MCF 10A (cell line): ENCODE data around the gene LMAN2. TPM values are rescaled to one million over a fixed set of nuclear protein-coding genes. Genes with fewer than 3 reads are reported as not detected.

Experiments
- BruUV-seq: library from RNA; stranded (reverse); fragments of 400-500 nt; replicated peaks from 2 replicates; lab custom pipeline; 2021; lab: Mats Ljungman, UMichigan
- CTCF ChIA-PET: fragments of 300-600 bp; sonication (Branson Sonifier 250); formaldehyde crosslinking; extraction: SDS; loops from one replicate; lab custom pipeline; 2021; ENCODE audit warnings: antibody characterized with exemption, inconsistent platforms; lab: Yijun Ruan, JAX
- POLR2A ChIA-PET: fragments of 300-600, 350-650 bp; sonication (Branson Sonifier 250); formaldehyde crosslinking; extraction: SDS; loops from one replicate; lab custom pipeline; 2020; ENCODE audit warnings: antibody characterized with exemption, inconsistent platforms; lab: Yijun Ruan, JAX
- DNase-seq: peaks from one replicate; pipeline ENCODE4 v3.0.0-alpha.2; 2018; ENCODE audit not compliant: unreplicated experiment
- H3K27ac Mint-ChIP-seq: one replicate; pipeline ENCODE4 v1.8.0; 2022; ENCODE audit warnings: mild to moderate bottlenecking, low read depth, mixed read lengths; ENCODE audit not compliant: unreplicated experiment
- H3K27me3 Mint-ChIP-seq: one replicate; pipeline ENCODE4 v1.8.0; 2022; ENCODE audit warnings: mixed read lengths; ENCODE audit not compliant: insufficient read depth, unreplicated experiment
- H3K36me3 Mint-ChIP-seq: one replicate; pipeline ENCODE4 v1.8.0; 2022; ENCODE audit warnings: mild to moderate bottlenecking, moderate library complexity, mixed read lengths; ENCODE audit not compliant: insufficient read depth, unreplicated experiment
- H3K4me1 Mint-ChIP-seq: one replicate; pipeline ENCODE4 v1.8.0; 2022; ENCODE audit warnings: mixed read lengths; ENCODE audit not compliant: insufficient read depth, unreplicated experiment
- H3K4me3 Mint-ChIP-seq: one replicate; pipeline ENCODE4 v1.8.0; 2022; ENCODE audit warnings: mild to moderate bottlenecking, moderate library complexity, mixed read lengths; ENCODE audit not compliant: unreplicated experiment
- H3K9me3 Mint-ChIP-seq: one replicate; pipeline ENCODE4 v1.8.0; 2022; ENCODE audit warnings: mixed read lengths; ENCODE audit not compliant: unreplicated experiment
- intact Hi-C: fragments of 100-400 bp; cut with micrococcal nuclease; formaldehyde crosslinking; loops from 2 replicates; pipeline ENCODE4 v1.14.1; 2022
- total RNA-seq: library from RNA; stranded (reverse); gene quantifications from 2 replicates; pipeline ENCODE4 v1.2.3, GENCODE V29; 2022
- TF ChIP-seq, protein P1 (sequence below): fragments of 200-600 bp; IDR thresholded peaks from one replicate; pipeline ENCODE4 v1.8.0; 2022; ENCODE audit warnings: antibody characterized with exemption, mild to moderate bottlenecking; ENCODE audit not compliant: unreplicated experiment

Gene LMAN2
- total RNA-seq, 1 experiment from 2014 or later = 221 TPM

GRCh38 chr5:177317959-177318377 lies 33.5 kb downstream of the LMAN2 start:
- ChIA-PET POLR2A (interaction anchor here (1.2 to 1.5 kb wide), 3 partner anchors 12 to 180 kb away, joined by 3 to 6 read pairs (median 3); partner anchors contain the start of gene PDLIM7), CTCF (interaction anchor here (0.6 to 6.5 kb wide), 37 partner anchors 8 to 289 kb away, joined by 3 to 59 read pairs (median 4); no protein-coding TSS in a partner anchor)
- no peak overlapping the region for H3K27ac Mint-ChIP-seq
- intact Hi-C loops = loop anchor here (1.0 to 5.0 kb wide), 5 partner anchors 45 to 184 kb away; no protein-coding TSS in a partner anchor
- H3K36me3 Mint-ChIP-seq = peaks cover 35% of the 10 kb centered on the region
- no TSS peak for BruUV-seq
- H3K4me3 Mint-ChIP-seq = no peak overlapping the region
- no peaks in the 10 kb centered on the region for H3K27me3 Mint-ChIP-seq
- DNase-seq = peak; percentile 85
- no peaks in the 10 kb centered on the region for H3K4me1 Mint-ChIP-seq
- TF ChIP-seq, protein P1, sequence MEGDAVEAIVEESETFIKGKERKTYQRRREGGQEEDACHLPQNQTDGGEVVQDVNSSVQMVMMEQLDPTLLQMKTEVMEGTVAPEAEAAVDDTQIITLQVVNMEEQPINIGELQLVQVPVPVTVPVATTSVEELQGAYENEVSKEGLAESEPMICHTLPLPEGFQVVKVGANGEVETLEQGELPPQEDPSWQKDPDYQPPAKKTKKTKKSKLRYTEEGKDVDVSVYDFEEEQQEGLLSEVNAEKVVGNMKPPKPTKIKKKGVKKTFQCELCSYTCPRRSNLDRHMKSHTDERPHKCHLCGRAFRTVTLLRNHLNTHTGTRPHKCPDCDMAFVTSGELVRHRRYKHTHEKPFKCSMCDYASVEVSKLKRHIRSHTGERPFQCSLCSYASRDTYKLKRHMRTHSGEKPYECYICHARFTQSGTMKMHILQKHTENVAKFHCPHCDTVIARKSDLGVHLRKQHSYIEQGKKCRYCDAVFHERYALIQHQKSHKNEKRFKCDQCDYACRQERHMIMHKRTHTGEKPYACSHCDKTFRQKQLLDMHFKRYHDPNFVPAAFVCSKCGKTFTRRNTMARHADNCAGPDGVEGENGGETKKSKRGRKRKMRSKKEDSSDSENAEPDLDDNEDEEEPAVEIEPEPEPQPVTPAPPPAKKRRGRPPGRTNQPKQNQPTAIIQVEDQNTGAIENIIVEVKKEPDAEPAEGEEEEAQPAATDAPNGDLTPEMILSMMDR = peak; percentile 92
- H3K9me3 Mint-ChIP-seq = no peaks in the 10 kb centered on the region

GRCh38 chr5:177316005-177316404 lies 35.5 kb downstream of the LMAN2 start:
- no TSS peak for BruUV-seq
- POLR2A ChIA-PET = interaction anchor here (0.7 to 1.3 kb wide), 6 partner anchors 8 to 139 kb away, joined by 3 to 5 read pairs (median 3); partner anchors contain the start of genes PRELID1 and RAB24
- intact Hi-C loops = loop anchor here (5.0 kb wide), 1 partner anchor 186 kb away; no protein-coding TSS in a partner anchor
- DNase-seq = no peak
- Mint-ChIP-seq H3K4me1 (peaks cover 11% of the 10 kb centered on the region), H3K9me3 (no peaks in the 10 kb centered on the region), H3K36me3 (peaks cover 28% of the 10 kb centered on the region), H3K27me3 (no peaks in the 10 kb centered on the region), H3K4me3 (no peak overlapping the region), H3K27ac (no peak overlapping the region)
- TF ChIP-seq, protein P1 = no peak
- CTCF ChIA-PET = interaction anchor here (0.6 to 6.5 kb wide), 14 partner anchors 13 to 741 kb away, joined by 3 to 59 read pairs (median 8); partner anchors contain the start of genes F12 and LMAN2

- intact Hi-C loops = loop anchor here (5.0 kb wide), 1 partner anchor 187 kb away; no protein-coding TSS in a partner anchor
- ChIA-PET CTCF (interaction anchor here (0.6 to 6.5 kb wide), 8 partner anchors 14 to 740 kb away, joined by 3 to 59 read pairs (median 4); partner anchors contain the start of gene F12), POLR2A (interaction anchor here (0.9 to 1.3 kb wide), 3 partner anchors 9 to 87 kb away, joined by 3 to 4 read pairs (median 3); no protein-coding TSS in a partner anchor)
- Mint-ChIP-seq H3K27ac (no peak overlapping the region), H3K27me3 (no peaks in the 10 kb centered on the region), H3K4me3 (no peak overlapping the region), H3K4me1 (peaks cover 17% of the 10 kb centered on the region), H3K9me3 (no peaks in the 10 kb centered on the region), H3K36me3 (peaks cover 26% of the 10 kb centered on the region)
- no TSS peak for BruUV-seq
- TF ChIP-seq, protein P1 = no peak
- no peak for DNase-seq
Measured at GRCh38 chr5:177315411-177315810, 36.1 kb downstream of the LMAN2 start.
